Tibial artery (tissue), 4 donors: ENCODE results near the gene CYP19A1.

Source experiments
- DNase-seq, 2 donors: peaks; one replicate each; pipeline ENCODE4 v3.0.0-alpha.2; 2019
- H3K27ac ChIP-seq, 2 donors: fragments of 200-600 bp; sonication (generic) in 1 of 2; 1 replicate in 1 of 2; 2 replicates in 1 of 2; pipeline ENCODE4 v1.5.1; 2018 to 2019; ENCODE audit warnings: mild to moderate bottlenecking in 1 of 2
- H3K27me3 ChIP-seq, 2 donors: fragments of 200-600 bp; sonication (generic) in 1 of 2; one replicate each; pipeline versions ENCODE4 v1.5.1 to v1.6.0; 2016 to 2019
- H3K36me3 ChIP-seq, 3 donors: fragments of 200-600 bp; sonication (generic) in 2 of 3; one replicate each; pipeline ENCODE4 v1.5.1; 2016 to 2019; ENCODE audit warnings: mild to moderate bottlenecking in 2 of 3
- H3K4me1 ChIP-seq, 4 donors: fragments of 200-600 bp; sonication (generic) in 2 of 4; 1 replicate in 3 of 4; 2 replicates in 1 of 4; pipeline ENCODE4 v1.5.1; 2016 to 2019
- H3K4me3 ChIP-seq, 2 donors: fragments of 200-600 bp; sonication (generic) in 1 of 2; 1 replicate in 1 of 2; 2 replicates in 1 of 2; pipeline ENCODE4 v1.5.1; 2018 to 2019; ENCODE audit warnings: mild to moderate bottlenecking in 2 of 2
- H3K9me3 ChIP-seq, 3 donors: fragments of 200-600 bp; sonication (generic) in 1 of 3; one replicate each; pipeline ENCODE4 v1.5.1; 2016 to 2019
- intact Hi-C: fragments of 100-400 bp; cut with DNase I; formaldehyde crosslinking; loops from one replicate; pipeline ENCODE4 v1.15.0; 2023; ENCODE audit warnings: low total_unique reads
- TF ChIP-seq, protein P1 (sequence below), 2 experiments: fragments of 200-600 bp in 1 of 2; fragments of 450-650 bp in 1 of 2; IDR thresholded peaks; one replicate each; pipeline ENCODE4 v1.5.1; 2017 to 2019; ENCODE audit warnings: antibody characterized with exemption in 2 of 2, mild to moderate bottlenecking in 1 of 2, moderate library complexity in 1 of 2

Gene CYP19A1

GRCh38 chr15:51359981-51360380, 21.6 kb upstream of the CYP19A1 start:
- DNase-seq, result no peak
- intact Hi-C loops, result no loop called here
- Histone ChIP-seq H3K36me3 (no peaks in the 10 kb centered on the region), H3K4me1 (peaks cover 0 to 8% (median 0%) of the 10 kb centered on the region in 4 donors), H3K27ac (no peak overlapping the region), H3K27me3 (no peaks in the 10 kb centered on the region), H3K4me3 (no peak overlapping the region), H3K9me3 (no peaks in the 10 kb centered on the region)
- TF ChIP-seq, protein P1, sequence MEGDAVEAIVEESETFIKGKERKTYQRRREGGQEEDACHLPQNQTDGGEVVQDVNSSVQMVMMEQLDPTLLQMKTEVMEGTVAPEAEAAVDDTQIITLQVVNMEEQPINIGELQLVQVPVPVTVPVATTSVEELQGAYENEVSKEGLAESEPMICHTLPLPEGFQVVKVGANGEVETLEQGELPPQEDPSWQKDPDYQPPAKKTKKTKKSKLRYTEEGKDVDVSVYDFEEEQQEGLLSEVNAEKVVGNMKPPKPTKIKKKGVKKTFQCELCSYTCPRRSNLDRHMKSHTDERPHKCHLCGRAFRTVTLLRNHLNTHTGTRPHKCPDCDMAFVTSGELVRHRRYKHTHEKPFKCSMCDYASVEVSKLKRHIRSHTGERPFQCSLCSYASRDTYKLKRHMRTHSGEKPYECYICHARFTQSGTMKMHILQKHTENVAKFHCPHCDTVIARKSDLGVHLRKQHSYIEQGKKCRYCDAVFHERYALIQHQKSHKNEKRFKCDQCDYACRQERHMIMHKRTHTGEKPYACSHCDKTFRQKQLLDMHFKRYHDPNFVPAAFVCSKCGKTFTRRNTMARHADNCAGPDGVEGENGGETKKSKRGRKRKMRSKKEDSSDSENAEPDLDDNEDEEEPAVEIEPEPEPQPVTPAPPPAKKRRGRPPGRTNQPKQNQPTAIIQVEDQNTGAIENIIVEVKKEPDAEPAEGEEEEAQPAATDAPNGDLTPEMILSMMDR (IDR thresholded peaks at IDR 0.05), result no peak

- Histone ChIP-seq H3K36me3 (no peaks in the 10 kb centered on the region), H3K27ac (no peak overlapping the region), H3K27me3 (no peaks in the 10 kb centered on the region), H3K9me3 (no peaks in the 10 kb centered on the region), H3K4me3 (no peak overlapping the region), H3K4me1 (peaks cover 0 to 19% (median 0%) of the 10 kb centered on the region in 4 donors)
- TF ChIP-seq, protein P1 (IDR thresholded peaks at IDR 0.05), result no peak
- intact Hi-C loops, result no loop called here
- DNase-seq, result no peak
These were observed 18.6 kb upstream of the CYP19A1 start for GRCh38 chr15:51356983-51357382.

- Histone ChIP-seq H3K9me3 (no peaks in the 10 kb centered on the region), H3K4me3 (no peak overlapping the region), H3K4me1 (peaks cover 0 to 27% (median 2%) of the 10 kb centered on the region in 4 donors), H3K36me3 (no peaks in the 10 kb centered on the region), H3K27me3 (no peaks in the 10 kb centered on the region), H3K27ac (no peak overlapping the region)
- TF ChIP-seq, protein P1 (IDR thresholded peaks at IDR 0.05), result no peak
- no peak for DNase-seq
- intact Hi-C loops, result no loop called here
These were observed 17.8 kb upstream of the CYP19A1 start for GRCh38 chr15:51356147-51356546.

- H3K36me3 ChIP-seq, result no peaks in the 10 kb centered on the region
- intact Hi-C loops, result no loop called here
- peaks cover 0 to 38% (median 9%) of the 10 kb centered on the region in 4 donors for H3K4me1 ChIP-seq
- H3K27ac ChIP-seq, result no peak overlapping the region
- TF ChIP-seq, protein P1 (IDR thresholded peaks at IDR 0.05), result no peak
- no peaks in the 10 kb centered on the region for H3K27me3 ChIP-seq
- no peak overlapping the region for H3K4me3 ChIP-seq
- no peak for DNase-seq
- no peaks in the 10 kb centered on the region for H3K9me3 ChIP-seq
These were observed 16.7 kb upstream of the CYP19A1 start for GRCh38 chr15:51355096-51355495.

DNA sequence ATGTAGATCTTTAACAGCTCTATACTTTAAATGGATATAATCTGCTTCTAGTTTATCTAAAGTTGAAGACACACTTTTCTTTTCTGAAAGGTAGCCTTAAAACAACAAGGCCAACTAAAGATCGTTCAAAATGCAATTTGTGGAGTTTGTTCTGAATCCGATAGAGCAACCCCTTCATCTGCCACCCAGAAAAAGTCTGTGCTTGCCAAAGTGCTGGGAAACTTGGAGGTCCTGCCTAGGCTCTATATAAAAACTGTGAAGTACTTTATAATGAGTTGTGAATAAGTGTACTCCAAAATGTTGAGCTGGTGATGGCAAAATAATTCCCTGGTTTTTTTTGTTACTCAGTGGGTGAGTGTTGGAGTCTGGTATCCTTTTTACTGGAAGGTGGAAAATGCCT, 15.6 kb upstream of the CYP19A1 start:
- Histone ChIP-seq H3K27me3 (no peaks in the 10 kb centered on the region), H3K4me3 (no peak overlapping the region), H3K36me3 (no peaks in the 10 kb centered on the region), H3K4me1 (peaks cover 0 to 47% (median 18%) of the 10 kb centered on the region in 4 donors), H3K27ac (no peak overlapping the region), H3K9me3 (no peaks in the 10 kb centered on the region)
- TF ChIP-seq, protein P1 (IDR thresholded peaks at IDR 0.05), result no peak
- intact Hi-C loops, result no loop called here
- no peak for DNase-seq

DNA sequence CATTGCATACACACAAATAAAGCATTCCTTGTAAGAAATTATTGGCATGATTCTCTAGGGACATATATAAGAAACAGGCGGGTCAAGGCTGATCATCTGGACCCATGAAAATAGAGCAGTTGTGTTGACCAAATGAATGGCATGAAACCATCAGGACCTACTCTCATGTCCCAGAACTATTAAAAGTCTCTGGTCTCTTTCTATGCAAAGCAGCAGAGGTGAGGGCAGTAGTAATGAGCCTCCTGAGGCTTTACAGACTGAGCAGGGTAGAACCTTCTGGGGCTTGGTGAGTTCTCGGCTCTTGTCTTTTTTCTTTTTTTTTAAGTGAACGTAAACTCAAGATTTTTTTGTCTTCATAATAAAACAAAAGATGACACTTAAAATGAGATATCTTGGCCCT, 12.3 kb upstream of the CYP19A1 start:
- Histone ChIP-seq H3K4me1 (peaks cover 0 to 67% (median 30%) of the 10 kb centered on the region in 4 donors), H3K27ac (peak overlapping the region in 1 of 2 donors; percentile 81), H3K9me3 (no peaks in the 10 kb centered on the region), H3K27me3 (no peaks in the 10 kb centered on the region), H3K4me3 (no peak overlapping the region), H3K36me3 (no peaks in the 10 kb centered on the region)
- intact Hi-C loops, result no loop called here
- DNase-seq, result no peak
- TF ChIP-seq, protein P1 (IDR thresholded peaks at IDR 0.05), result no peak
